AG10803 (cell line): ENCODE measurements around the gene C16orf96.

ENCODE experiments used
- DNase-seq: peaks from one replicate; pipeline ENCODE4 v3.0.0; 2010; ENCODE audit warnings: low read depth
- H3K4me3 ChIP-seq: 2 replicates; pipeline ENCODE4 v1.5.1; 2011; ENCODE audit warnings: mild to moderate bottlenecking, low read length, control low read depth
- TF ChIP-seq, protein P1 (sequence below): conservative IDR thresholded peaks from 2 replicates; pipeline ENCODE4 v1.5.1; 2011; ENCODE audit warnings: mild to moderate bottlenecking, low read length, control low read depth, inconsistent platforms

C16orf96 gene

DNA sequence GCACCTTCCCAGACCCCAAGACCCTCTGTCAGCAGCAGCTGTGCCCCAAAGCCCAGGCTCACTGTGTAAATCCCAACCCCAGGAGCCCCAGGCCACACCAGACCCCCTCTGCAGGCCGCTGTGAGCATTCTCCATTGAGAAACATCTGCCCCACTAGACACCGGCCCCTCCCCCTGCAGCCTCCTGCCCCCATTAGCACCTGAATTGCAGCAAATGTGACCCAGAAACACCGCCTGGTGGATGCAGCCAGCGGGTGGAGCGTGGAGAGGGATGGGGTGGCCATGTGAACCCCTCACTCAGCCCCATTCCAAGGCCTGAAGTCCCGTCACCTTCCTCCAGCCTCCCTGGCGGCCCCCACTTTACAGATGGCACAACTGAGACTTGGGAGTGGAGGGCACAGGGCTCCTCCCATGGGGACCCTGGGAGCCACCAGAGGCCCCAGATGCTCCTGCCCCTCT, 56.4 kb downstream of the C16orf96 start:
- TF ChIP-seq, protein P1, sequence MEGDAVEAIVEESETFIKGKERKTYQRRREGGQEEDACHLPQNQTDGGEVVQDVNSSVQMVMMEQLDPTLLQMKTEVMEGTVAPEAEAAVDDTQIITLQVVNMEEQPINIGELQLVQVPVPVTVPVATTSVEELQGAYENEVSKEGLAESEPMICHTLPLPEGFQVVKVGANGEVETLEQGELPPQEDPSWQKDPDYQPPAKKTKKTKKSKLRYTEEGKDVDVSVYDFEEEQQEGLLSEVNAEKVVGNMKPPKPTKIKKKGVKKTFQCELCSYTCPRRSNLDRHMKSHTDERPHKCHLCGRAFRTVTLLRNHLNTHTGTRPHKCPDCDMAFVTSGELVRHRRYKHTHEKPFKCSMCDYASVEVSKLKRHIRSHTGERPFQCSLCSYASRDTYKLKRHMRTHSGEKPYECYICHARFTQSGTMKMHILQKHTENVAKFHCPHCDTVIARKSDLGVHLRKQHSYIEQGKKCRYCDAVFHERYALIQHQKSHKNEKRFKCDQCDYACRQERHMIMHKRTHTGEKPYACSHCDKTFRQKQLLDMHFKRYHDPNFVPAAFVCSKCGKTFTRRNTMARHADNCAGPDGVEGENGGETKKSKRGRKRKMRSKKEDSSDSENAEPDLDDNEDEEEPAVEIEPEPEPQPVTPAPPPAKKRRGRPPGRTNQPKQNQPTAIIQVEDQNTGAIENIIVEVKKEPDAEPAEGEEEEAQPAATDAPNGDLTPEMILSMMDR, result peak; percentile 3; the same call in 1 of the 2 replicates
- H3K4me3 ChIP-seq, result peak overlapping the region; percentile 85
- DNase-seq, result no peak

DNA sequence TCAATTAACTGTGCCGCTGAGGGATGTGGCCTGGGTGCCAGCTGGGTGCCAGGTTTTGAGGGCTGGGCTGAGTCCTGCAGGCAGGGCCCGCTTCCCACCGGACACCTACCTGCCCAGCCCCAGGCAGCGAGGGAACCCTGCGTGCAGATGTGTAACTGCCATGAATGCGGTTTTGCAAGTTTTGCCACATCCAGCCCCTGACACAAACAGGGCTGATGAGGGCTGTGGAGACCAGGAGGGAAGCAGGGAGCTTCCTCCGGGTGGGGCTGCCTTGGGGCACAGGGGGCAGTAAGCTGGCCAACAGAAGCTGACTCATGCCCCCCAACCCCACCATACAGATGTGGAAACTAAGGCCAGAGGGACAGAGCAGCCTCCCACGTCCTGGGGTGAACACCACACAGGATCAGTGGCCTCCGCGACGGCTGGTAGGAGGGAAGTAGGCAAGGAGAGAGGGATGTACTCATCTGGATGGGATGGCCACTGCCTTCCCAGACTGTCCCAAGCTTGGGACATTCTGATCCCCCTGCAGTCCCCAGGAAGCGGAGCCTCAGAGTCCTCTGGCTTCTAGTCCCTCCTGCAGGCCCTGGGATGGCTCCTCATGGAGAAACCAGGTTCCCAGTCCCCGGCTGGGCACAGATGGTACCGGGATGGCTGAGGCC, 57.0 kb downstream of the C16orf96 start:
- TF ChIP-seq, protein P1, result no peak
- DNase-seq, result no peak
- H3K4me3 ChIP-seq, result peak overlapping the region; percentile 85

DNA sequence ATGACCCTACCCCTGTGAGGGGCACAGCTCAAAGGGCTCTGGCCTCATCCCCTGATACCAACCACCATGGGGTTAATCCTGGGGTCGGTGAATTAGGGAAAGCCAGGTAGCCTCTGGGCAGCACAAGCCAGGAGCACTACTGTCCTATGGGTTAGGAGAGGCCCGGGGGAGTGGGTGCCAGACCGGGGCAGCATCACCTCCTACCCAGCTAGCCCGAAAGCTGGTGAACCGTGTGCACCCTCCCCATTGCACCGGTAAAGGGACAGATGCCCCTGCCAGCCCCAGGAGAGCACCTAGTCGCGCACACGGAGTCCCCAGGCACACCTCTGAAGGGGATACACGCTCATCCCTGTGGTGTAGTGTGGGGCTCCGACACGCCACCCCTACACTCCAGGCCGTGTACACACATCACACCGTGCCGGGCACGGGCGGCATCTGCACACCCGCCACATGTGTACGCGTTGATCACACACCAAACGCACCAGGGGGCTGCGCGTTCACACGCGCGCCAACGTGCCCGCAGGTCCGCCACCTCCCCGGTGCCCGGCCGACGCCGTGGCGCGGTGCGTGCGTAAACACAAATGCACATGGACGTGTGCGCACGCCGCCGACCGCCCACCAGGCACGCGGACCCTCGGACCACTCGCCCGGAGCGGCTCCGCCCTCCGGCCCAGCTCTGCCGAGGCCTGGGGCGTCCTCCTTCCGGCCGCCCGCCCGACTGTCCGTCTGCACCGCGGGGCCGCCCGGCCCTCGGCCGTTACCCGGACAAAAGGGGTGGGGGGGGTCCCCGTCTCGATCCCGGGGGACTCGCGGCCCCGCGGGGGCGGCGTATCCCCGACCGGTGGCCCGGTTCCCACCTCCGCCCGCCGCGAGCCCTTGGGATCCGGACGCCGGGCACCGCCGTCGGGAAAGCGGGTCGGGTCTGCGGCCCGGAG, 57.8 kb downstream of the C16orf96 start:
- TF ChIP-seq, protein P1, result no peak
- DNase-seq, result peak; percentile 25
- H3K4me3 ChIP-seq, result peak overlapping the region; percentile 85

DNA sequence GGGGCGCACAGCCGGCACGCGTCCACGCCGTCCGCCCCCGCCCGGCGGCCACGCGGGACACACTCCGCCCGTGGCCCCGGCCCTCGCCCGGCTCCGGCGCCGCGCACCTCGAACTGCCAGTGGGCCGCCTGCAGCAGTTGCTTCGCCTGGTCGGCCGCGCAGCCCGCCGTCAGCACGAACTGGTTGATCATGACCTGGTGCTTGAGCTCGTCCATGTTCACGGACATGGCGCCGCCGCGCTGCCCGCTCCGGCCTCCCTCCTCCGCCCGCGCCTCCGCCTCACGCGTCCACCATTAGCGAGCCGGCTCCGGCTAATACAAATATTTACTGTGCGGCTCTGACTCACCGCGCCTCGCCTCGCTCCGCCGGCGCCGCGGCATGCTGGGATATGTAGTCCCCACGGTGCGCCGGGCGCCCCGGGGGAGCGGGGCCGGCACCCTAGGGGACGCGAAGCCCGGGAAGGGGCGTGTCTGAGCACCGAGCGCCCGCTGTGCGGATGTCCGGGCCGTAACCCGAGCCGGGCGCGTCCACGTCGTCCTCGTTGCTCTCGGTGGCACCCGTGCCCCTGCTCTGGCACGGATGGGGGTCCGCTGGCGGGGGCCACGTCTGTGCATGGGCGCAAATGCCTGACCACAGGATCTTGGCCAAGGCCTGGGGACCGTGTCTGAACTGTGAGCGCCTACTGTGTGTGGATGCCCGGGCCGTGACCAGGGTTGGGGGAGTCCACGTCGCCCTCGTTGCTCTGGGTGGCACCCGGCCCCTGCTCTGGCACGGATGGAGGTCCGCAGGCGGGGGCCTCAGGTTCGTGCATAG, 58.6 kb downstream of the C16orf96 start, which contains the start of gene UBALD1:
TSS of gene UBALD1 (minus strand) at position 318 of the 813 bp plus-strand sequence. CDS start at position 227, 91 bp downstream.
- peak within 1 kb of the TSS; percentile 85 for H3K4me3 ChIP-seq
- TF ChIP-seq, protein P1, result no peak
- DNase-seq, result peak; percentile 86

DNA sequence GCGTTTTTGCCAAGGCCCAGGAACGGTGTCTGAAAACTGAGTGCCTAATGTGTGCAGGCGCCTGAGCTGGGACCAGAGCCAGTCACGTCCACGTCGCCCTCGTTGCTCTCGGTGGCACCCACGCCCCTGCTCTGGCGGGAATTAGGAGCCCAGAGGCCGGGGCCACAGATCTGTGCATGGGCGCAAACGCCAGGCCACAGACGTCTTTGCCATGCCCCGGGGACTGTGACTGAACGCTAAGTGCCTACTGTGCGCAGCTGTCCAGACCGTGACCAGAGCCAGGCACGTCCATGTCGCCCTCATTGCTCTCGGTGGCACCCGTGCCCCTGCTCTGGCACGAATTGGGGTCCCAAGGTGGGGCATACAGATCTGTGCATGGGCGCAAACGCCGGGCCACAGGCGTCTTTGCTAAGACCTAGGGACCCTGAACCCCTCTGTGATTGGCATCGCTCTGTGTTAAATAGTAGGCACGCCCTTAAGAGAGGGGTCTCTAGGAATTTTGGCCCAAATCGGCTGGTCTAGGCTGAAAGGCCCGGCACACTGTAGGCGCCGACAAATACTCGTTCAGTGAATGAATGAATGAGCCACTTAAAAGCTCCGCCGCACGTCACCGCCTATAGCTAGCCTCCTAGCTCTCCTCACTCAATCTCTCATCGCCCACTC, 59.4 kb downstream of the C16orf96 start:
- peak overlapping the region; percentile 85 for H3K4me3 ChIP-seq
- TF ChIP-seq, protein P1, result no peak
- DNase-seq, result no peak

DNA sequence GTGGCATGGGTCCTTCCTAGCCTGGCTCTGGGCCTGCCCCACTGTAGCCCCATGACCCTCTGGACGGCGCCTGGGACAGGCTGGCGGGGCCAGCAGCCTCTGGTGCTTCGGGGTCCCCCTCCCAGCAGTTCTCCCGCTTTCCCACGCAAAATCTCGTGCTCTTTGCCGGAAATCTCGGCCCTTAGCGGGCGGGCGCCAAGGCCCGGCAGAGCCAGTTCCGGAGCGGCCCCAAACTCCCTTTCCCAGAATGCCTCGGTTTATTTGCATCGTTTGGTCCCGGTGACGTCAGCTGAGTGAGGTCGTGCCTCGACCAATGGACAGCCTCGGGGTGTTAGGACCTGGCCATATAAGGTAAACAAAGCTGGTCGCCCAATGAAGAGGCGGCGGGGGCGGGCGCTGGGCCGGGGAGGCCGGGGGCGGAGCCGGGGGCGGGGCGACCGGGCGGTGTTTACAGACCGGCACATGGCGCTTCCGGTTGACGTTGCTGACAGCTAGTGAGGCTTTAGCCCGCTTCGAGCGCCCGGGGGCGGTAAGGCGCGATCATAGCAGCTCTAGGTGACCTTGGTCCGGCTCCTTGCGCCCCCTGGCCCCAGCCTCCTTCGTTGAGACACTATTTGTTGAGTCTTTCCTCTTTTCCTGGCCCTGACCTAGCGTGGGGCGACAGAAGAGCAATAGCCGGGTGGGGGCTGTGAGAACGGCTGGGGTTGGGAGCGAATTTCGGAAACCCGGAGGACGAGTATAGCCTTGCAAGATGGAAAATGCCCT, 60.1 kb downstream of the C16orf96 start:
- TF ChIP-seq, protein P1, result peak; percentile 37
- H3K4me3 ChIP-seq, result peak overlapping the region; percentile 70
- peak; percentile 100 for DNase-seq
